Stimulated activated effector memory CD8-positive, alpha-beta T cell treated with anti-CD3 and anti-CD28 coated beads, Interleukin-12 subunit alpha, Interleukin-12 subunit beta, amount 100 ng/mL, for 72 hours (primary cell): ENCODE results near the gene ZACN.
"Not testable (repeated sequence)": the region's sequence is repeated elsewhere in the genome, so short reads cannot be mapped to it uniquely, and the experiment has no call there.

ENCODE experiments used
- ATAC-seq: fragments of 150-1000 bp; cut with Tn5 transposase; 2 replicates; pipeline ENCODE4 v1.10.0; 2021
- DNase-seq, 2 donors: peaks; one replicate each; pipeline ENCODE4 v3.0.0; 2021 to 2022; ENCODE audit warnings: low spot score in 2 of 2
- H3K27ac Mint-ChIP-seq: one replicate; pipeline ENCODE4 v1.8.0; 2022; ENCODE audit warnings: mild to moderate bottlenecking, mixed read lengths
- H3K36me3 Mint-ChIP-seq: one replicate; pipeline ENCODE4 v1.8.0; 2022; ENCODE audit warnings: mild to moderate bottlenecking, mixed read lengths
- H3K4me1 Mint-ChIP-seq: one replicate; pipeline ENCODE4 v1.8.0; 2022; ENCODE audit warnings: mixed read lengths
- H3K4me3 Mint-ChIP-seq: one replicate; pipeline ENCODE4 v1.8.0; 2022; ENCODE audit warnings: mild to moderate bottlenecking, mixed read lengths
- H3K9me3 Mint-ChIP-seq: one replicate; pipeline ENCODE4 v1.8.0; 2022; ENCODE audit warnings: mixed read lengths

Gene ZACN

GRCh38 chr17:76075364-76076145 is 3.4 kb upstream of the ZACN start:
- peaks cover 18% of the 10 kb centered on the region for H3K36me3 Mint-ChIP-seq
- peak overlapping the region; percentile 68 for H3K4me3 Mint-ChIP-seq
- ATAC-seq (no peak), DNase-seq (peak in 1 of 2 donors; percentile 63)
- peaks cover 33% of the 10 kb centered on the region for H3K4me1 Mint-ChIP-seq
- H3K9me3 Mint-ChIP-seq = no peaks in the 10 kb centered on the region
- H3K27ac Mint-ChIP-seq = no peak overlapping the region

- H3K9me3 Mint-ChIP-seq = no peaks in the 10 kb centered on the region
- H3K4me3 Mint-ChIP-seq = peak overlapping the region; percentile 68
- peaks cover 15% of the 10 kb centered on the region for H3K36me3 Mint-ChIP-seq
- no peak overlapping the region for H3K27ac Mint-ChIP-seq
- H3K4me1 Mint-ChIP-seq = peaks cover 27% of the 10 kb centered on the region
- DNase-seq (no peak), ATAC-seq (no peak)
These were observed 2.7 kb upstream of the ZACN start for GRCh38 chr17:76076146-76076764.

GRCh38 chr17:76076765-76077583 is 2.0 kb upstream of the ZACN start:
- Mint-ChIP-seq H3K9me3 (no peaks in the 10 kb centered on the region), H3K27ac (no peak overlapping the region), H3K36me3 (peaks cover 8% of the 10 kb centered on the region), H3K4me3 (peak overlapping the region; percentile 68), H3K4me1 (peaks cover 33% of the 10 kb centered on the region)
- ATAC-seq (peak; percentile 5), DNase-seq (no peak)

GRCh38 chr17:76077584-76078110 is 1.3 kb upstream of the ZACN start:
- Mint-ChIP-seq H3K27ac (no peak overlapping the region), H3K36me3 (peaks cover 2% of the 10 kb centered on the region), H3K9me3 (no peaks in the 10 kb centered on the region), H3K4me3 (no peak overlapping the region), H3K4me1 (peaks cover 33% of the 10 kb centered on the region)
- no peak for ATAC-seq
- no peak for DNase-seq

GRCh38 chr17:76078370-76078769 is 612 bp upstream of the ZACN start:
- not testable (repeated sequence) for ATAC-seq, H3K9me3 Mint-ChIP-seq, H3K4me3 Mint-ChIP-seq, H3K36me3 Mint-ChIP-seq, DNase-seq, H3K27ac Mint-ChIP-seq
- peaks cover 33% of the 10 kb centered on the region for H3K4me1 Mint-ChIP-seq

- H3K27ac Mint-ChIP-seq = no peak overlapping the region
These were observed 563 bp downstream of the ZACN start for GRCh38 chr17:76079535-76079955.

GRCh38 chr17:76079956-76080767 is 1.2 kb downstream of the ZACN start:
- no peak for DNase-seq
- H3K36me3 Mint-ChIP-seq = peaks cover 21% of the 10 kb centered on the region
- no peak overlapping the region for H3K27ac Mint-ChIP-seq
- peaks cover 27% of the 10 kb centered on the region for H3K4me1 Mint-ChIP-seq
- no peaks in the 10 kb centered on the region for H3K9me3 Mint-ChIP-seq
- H3K4me3 Mint-ChIP-seq = no peak overlapping the region
- peak; percentile 9 for ATAC-seq

More at GRCh38 chr17:76079535-76079955, 563 bp downstream of the ZACN start:
- Mint-ChIP-seq H3K9me3 (no peaks in the 10 kb centered on the region), H3K36me3 (peaks cover 16% of the 10 kb centered on the region), H3K4me1 (peaks cover 33% of the 10 kb centered on the region), H3K4me3 (no peak overlapping the region)
- DNase-seq (no peak), ATAC-seq (no peak)

- no peaks in the 10 kb centered on the region for H3K9me3 Mint-ChIP-seq
- H3K36me3 Mint-ChIP-seq = peaks cover 21% of the 10 kb centered on the region
- H3K4me1 Mint-ChIP-seq = peaks cover 24% of the 10 kb centered on the region
- no peak for ATAC-seq
- no peak overlapping the region for H3K4me3 Mint-ChIP-seq
- no peak for DNase-seq
- no peak overlapping the region for H3K27ac Mint-ChIP-seq
These were observed 1.8 kb downstream of the ZACN start for GRCh38 chr17:76080768-76081287.

GRCh38 chr17:76081295-76082210 is 2.6 kb downstream of the ZACN start:
- Mint-ChIP-seq H3K36me3 (peaks cover 21% of the 10 kb centered on the region), H3K9me3 (no peaks in the 10 kb centered on the region), H3K4me1 (peaks cover 20% of the 10 kb centered on the region), H3K4me3 (no peak overlapping the region), H3K27ac (peak overlapping the region; percentile 83)
- ATAC-seq (no peak), DNase-seq (no peak)

- H3K36me3 Mint-ChIP-seq = peaks cover 21% of the 10 kb centered on the region
- no peak for DNase-seq
- peak overlapping the region; percentile 83 for H3K27ac Mint-ChIP-seq
- peaks cover 11% of the 10 kb centered on the region for H3K4me1 Mint-ChIP-seq
- ATAC-seq = no peak
- no peak overlapping the region for H3K4me3 Mint-ChIP-seq
- no peaks in the 10 kb centered on the region for H3K9me3 Mint-ChIP-seq
These were observed 3.6 kb downstream of the ZACN start for GRCh38 chr17:76082326-76083251.

- no peak for DNase-seq
- H3K4me1 Mint-ChIP-seq = peaks cover 7% of the 10 kb centered on the region
- H3K36me3 Mint-ChIP-seq = peaks cover 23% of the 10 kb centered on the region
- H3K9me3 Mint-ChIP-seq = no peaks in the 10 kb centered on the region
- no peak for ATAC-seq
- no peak overlapping the region for H3K27ac Mint-ChIP-seq
- no peak overlapping the region for H3K4me3 Mint-ChIP-seq
These were observed 4.7 kb downstream of the ZACN start for GRCh38 chr17:76083536-76084182.

GRCh38 chr17:76085066-76085730 is 6.2 kb downstream of the ZACN start:
- H3K4me1 Mint-ChIP-seq = peaks cover 5% of the 10 kb centered on the region
- peak overlapping the region; percentile 52 for H3K27ac Mint-ChIP-seq
- DNase-seq (no peak), ATAC-seq (no peak)
- peaks cover 38% of the 10 kb centered on the region for H3K36me3 Mint-ChIP-seq
- no peak overlapping the region for H3K4me3 Mint-ChIP-seq
- no peaks in the 10 kb centered on the region for H3K9me3 Mint-ChIP-seq
